ENCODE results near the gene ABR. TPM values are rescaled to one million over a fixed set of nuclear protein-coding genes. Genes with fewer than 3 reads are reported as not detected.

The ABR gene
- total RNA-seq, 1 experiment from 2014 or later = 35.4 TPM

GRCh38 chr17:1004769-1005295 lies 174.9 kb downstream of the ABR start:
- DNase-seq (no peak), ATAC-seq (no peak)
- Histone ChIP-seq H3K27ac (ENCODE audit: low read length) (no peak overlapping the region), H2AFZ (ENCODE audit: low read length) (no peak overlapping the region), H4K20me1 (ENCODE audit: low read length) (no peaks in the 10 kb centered on the region), H3K4me2 (ENCODE audit: low read length) (no peak overlapping the region), H3K4me3 (ENCODE audit: low read length) (no peak overlapping the region), H3K27me3 (ENCODE audit: low read length) (no peaks in the 10 kb centered on the region), H3K79me2 (ENCODE audit: low read length) (no peaks in the 10 kb centered on the region), H3F3A (ENCODE audit: low read length, unreplicated experiment) (no peaks in the 10 kb centered on the region), H3K9me3 (ENCODE audit: low read length) (no peaks in the 10 kb centered on the region), H3K9ac (ENCODE audit: low read length) (no peak overlapping the region), H3K9me2 (replicated peaks; ENCODE audit: low read length) (no peaks in the 10 kb centered on the region), H3K36me3 (ENCODE audit: low read depth, low read length) (peaks cover 17% of the 10 kb centered on the region; the same call in 1 of the 2 replicates), H3K4me1 (ENCODE audit: insufficient read depth, low read length) (no peaks in the 10 kb centered on the region)
- TSS peak; percentile 20 for BruUV-seq (replicated peaks)
- intact Hi-C loops (cut with micrococcal nuclease) = no loop called here
- TF ChIP-seq EZH2 (IDR thresholded peaks at IDR 0.05; ENCODE audit: low read length, unreplicated experiment) = no peak
- TF ChIP-seq CTCF (conservative IDR thresholded peaks at IDR 0.05; ENCODE audit: low read depth, low read length) = no peak
- TF ChIP-seq EZH2phosphoT487 (IDR thresholded peaks at IDR 0.05; ENCODE audit: borderline replicate concordance, low read length) = no peak
- POLR2A ChIA-PET (ENCODE audit: unreplicated experiment) = no interaction called here
- CTCF ChIA-PET = no interaction called here

DNA sequence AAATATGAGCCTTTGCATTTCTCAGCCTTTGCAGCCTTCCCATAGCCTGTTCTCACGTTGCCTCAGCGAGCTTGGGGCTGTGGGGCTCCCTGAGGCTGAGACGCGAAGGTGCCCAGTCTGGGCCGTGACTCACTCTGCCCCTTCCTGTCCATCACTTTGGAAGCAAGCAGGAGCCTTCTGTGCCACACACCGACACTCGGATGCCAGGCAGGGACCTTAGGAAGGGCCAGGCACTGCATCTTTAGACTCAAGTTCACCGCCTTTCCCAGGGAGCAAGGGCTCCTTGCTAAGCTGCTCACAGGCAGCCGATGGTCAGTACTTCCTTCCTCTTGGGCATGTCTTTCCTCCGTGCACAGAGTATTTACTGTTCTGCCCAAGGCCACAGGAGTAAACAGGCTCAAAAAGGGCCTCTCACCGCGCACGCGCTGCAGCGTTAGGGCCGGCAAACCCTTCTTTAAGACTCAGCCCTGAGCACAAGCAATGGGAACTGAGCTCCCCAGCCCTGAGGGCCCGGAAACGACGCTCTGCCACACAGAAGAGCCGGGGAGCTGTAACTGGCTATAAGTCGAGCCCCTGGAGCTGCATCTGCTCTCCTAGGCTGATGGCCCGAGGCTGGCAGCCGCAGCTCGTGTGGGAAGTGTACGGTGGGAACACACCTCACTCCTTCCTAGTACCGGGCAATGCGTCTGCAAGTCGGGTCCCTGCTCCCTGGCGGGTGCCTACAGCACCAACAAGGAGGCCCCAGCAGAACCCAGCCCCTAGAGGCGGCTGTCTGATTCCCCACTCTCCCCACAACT lies 175.6 kb downstream of the ABR start:
- no peaks in the 10 kb centered on the region for H3K4me1 ChIP-seq (ENCODE audit: insufficient read depth, low read length)
- intact Hi-C loops (cut with micrococcal nuclease) = no loop called here
- POLR2A ChIA-PET (ENCODE audit: unreplicated experiment) = no interaction called here

More for the DNA sequence above, 175.6 kb downstream of the ABR start:
- Histone ChIP-seq H3K9me2 (replicated peaks; ENCODE audit: low read length) (no peaks in the 10 kb centered on the region), H3K36me3 (ENCODE audit: low read depth, low read length) (peaks cover 22% of the 10 kb centered on the region; the same call in 1 of the 2 replicates), H3K79me2 (ENCODE audit: low read length) (peaks cover 5% of the 10 kb centered on the region; the same call in 1 of the 2 replicates), H2AFZ (ENCODE audit: low read length) (no peak overlapping the region), H3K4me3 (ENCODE audit: low read length) (no peak overlapping the region), H3F3A (ENCODE audit: low read length, unreplicated experiment) (no peaks in the 10 kb centered on the region), H4K20me1 (ENCODE audit: low read length) (no peaks in the 10 kb centered on the region), H3K27ac (ENCODE audit: low read length) (no peak overlapping the region), H3K9me3 (ENCODE audit: low read length) (no peaks in the 10 kb centered on the region), H3K27me3 (ENCODE audit: low read length) (no peaks in the 10 kb centered on the region), H3K9ac (ENCODE audit: low read length) (no peak overlapping the region), H3K4me2 (ENCODE audit: low read length) (no peak overlapping the region)
- TF ChIP-seq EZH2 (IDR thresholded peaks at IDR 0.05; ENCODE audit: low read length, unreplicated experiment) (no peak), CTCF (conservative IDR thresholded peaks at IDR 0.05; ENCODE audit: low read depth, low read length) (no peak), EZH2phosphoT487 (IDR thresholded peaks at IDR 0.05; ENCODE audit: borderline replicate concordance, low read length) (no peak)
- BruUV-seq (replicated peaks) = no TSS peak
- peak; percentile 13 for DNase-seq
- CTCF ChIA-PET = no interaction called here
- ATAC-seq = peak; percentile 76
